ENCODE measurements around the gene SEMA4A.
A peak's percentile ranks its signal among the peaks of the same experiment; 100 is the strongest.

The SEMA4A gene

GRCh38 chr1:156126043-156126629, 27.2 kb upstream of the SEMA4A start:
- H3K79me2 ChIP-seq (ENCODE audit: insufficient read depth, low read depth), result peaks cover 63% of the 10 kb centered on the region

GRCh38 chr1:156126630-156127534, 26.5 kb upstream of the SEMA4A start:
- H3K27me3 ChIP-seq (ENCODE audit: insufficient read depth, low read depth), result no peaks in the 10 kb centered on the region
- peaks cover 88% of the 10 kb centered on the region for H3K4me1 ChIP-seq (ENCODE audit: low read depth, poor library complexity, severe bottlenecking)
- H3K4me3 ChIP-seq (IDR thresholded peaks at IDR 0.05; ENCODE audit: insufficient read depth, low read depth, low read length), result peak overlapping the region; percentile 95
- no peak; the same call in 1 of the 2 replicates for TF ChIP-seq CTCF (conservative IDR thresholded peaks at IDR 0.05; ENCODE audit: low read depth, low read length)
- peak overlapping the region; percentile 90 for H3K27ac ChIP-seq
- peak overlapping the region; percentile 22 for H2AFZ ChIP-seq (ENCODE audit: low read depth)
- H3K36me3 ChIP-seq (ENCODE audit: insufficient read depth), result no peaks in the 10 kb centered on the region
- H3K4me2 ChIP-seq, result peak overlapping the region; percentile 92
- peak overlapping the region; percentile 79 for H3K9ac ChIP-seq
- H3K79me2 ChIP-seq (ENCODE audit: insufficient read depth, low read depth), result peaks cover 56% of the 10 kb centered on the region
- H4K20me1 ChIP-seq (ENCODE audit: insufficient read depth), result no peaks in the 10 kb centered on the region

More at GRCh38 chr1:156126043-156126629, 27.2 kb upstream of the SEMA4A start:
- Histone ChIP-seq H3K4me2 (peak overlapping the region; percentile 92), H4K20me1 (ENCODE audit: insufficient read depth) (no peaks in the 10 kb centered on the region), H3K36me3 (ENCODE audit: insufficient read depth) (no peaks in the 10 kb centered on the region), H3K4me1 (ENCODE audit: low read depth, poor library complexity, severe bottlenecking) (peaks cover 96% of the 10 kb centered on the region), H3K27me3 (ENCODE audit: insufficient read depth, low read depth) (no peaks in the 10 kb centered on the region), H2AFZ (ENCODE audit: low read depth) (peak overlapping the region; percentile 22; the same call in 1 of the 2 replicates), H3K9ac (peak overlapping the region; percentile 79), H3K27ac (peak overlapping the region; percentile 90), H3K4me3 (IDR thresholded peaks at IDR 0.05; ENCODE audit: insufficient read depth, low read depth, low read length) (peak overlapping the region; percentile 95)
- TF ChIP-seq CTCF (conservative IDR thresholded peaks at IDR 0.05; ENCODE audit: low read depth, low read length), result peak; percentile 77

- Histone ChIP-seq H4K20me1 (ENCODE audit: insufficient read depth) (no peaks in the 10 kb centered on the region), H3K79me2 (ENCODE audit: insufficient read depth, low read depth) (peaks cover 43% of the 10 kb centered on the region), H3K4me2 (peak overlapping the region; percentile 92), H3K9ac (peak overlapping the region; percentile 31; the same call in 1 of the 2 replicates), H3K27ac (peak overlapping the region; percentile 90), H3K4me3 (IDR thresholded peaks at IDR 0.05; ENCODE audit: insufficient read depth, low read depth, low read length) (no peak overlapping the region), H2AFZ (ENCODE audit: low read depth) (no peak overlapping the region), H3K27me3 (ENCODE audit: insufficient read depth, low read depth) (no peaks in the 10 kb centered on the region), H3K4me1 (ENCODE audit: low read depth, poor library complexity, severe bottlenecking) (peaks cover 74% of the 10 kb centered on the region), H3K36me3 (ENCODE audit: insufficient read depth) (no peaks in the 10 kb centered on the region)
- TF ChIP-seq CTCF (conservative IDR thresholded peaks at IDR 0.05; ENCODE audit: low read depth, low read length), result no peak
These were observed 25.1 kb upstream of the SEMA4A start for GRCh38 chr1:156128308-156128653.

GRCh38 chr1:156128654-156129597, 24.5 kb upstream of the SEMA4A start:
- Histone ChIP-seq H3K4me2 (peak overlapping the region; percentile 92), H3K4me1 (ENCODE audit: low read depth, poor library complexity, severe bottlenecking) (peaks cover 68% of the 10 kb centered on the region), H4K20me1 (ENCODE audit: insufficient read depth) (no peaks in the 10 kb centered on the region), H2AFZ (ENCODE audit: low read depth) (peak overlapping the region; percentile 4; the same call in 1 of the 2 replicates), H3K27me3 (ENCODE audit: insufficient read depth, low read depth) (no peaks in the 10 kb centered on the region), H3K27ac (peak overlapping the region; percentile 90), H3K9ac (peak overlapping the region; percentile 31), H3K79me2 (ENCODE audit: insufficient read depth, low read depth) (peaks cover 42% of the 10 kb centered on the region), H3K36me3 (ENCODE audit: insufficient read depth) (no peaks in the 10 kb centered on the region), H3K4me3 (IDR thresholded peaks at IDR 0.05; ENCODE audit: insufficient read depth, low read depth, low read length) (no peak overlapping the region)
- TF ChIP-seq CTCF (conservative IDR thresholded peaks at IDR 0.05; ENCODE audit: low read depth, low read length), result no peak; the same call in 1 of the 2 replicates
